ENCODE results near the gene TLE3.

The TLE3 gene

GRCh38 chr15:70095408-70096214 is 2.1 kb downstream of the TLE3 start:
- DNase-seq (ENCODE audit: low spot score), result peak; percentile 66
- TF ChIP-seq CTCF (IDR thresholded peaks at IDR 0.05; ENCODE audit: extremely low read depth, insufficient read depth, missing control alignments), result peak; percentile 6
- in situ Hi-C loops (cut with MboI; ENCODE audit: low pct_unique_long_range_greater_than_20kb, low sequenced_read_pairs, unreplicated experiment), result loop anchor here (25.0 kb wide), 1 partner anchor 358 kb away; no protein-coding TSS in a partner anchor

DNA sequence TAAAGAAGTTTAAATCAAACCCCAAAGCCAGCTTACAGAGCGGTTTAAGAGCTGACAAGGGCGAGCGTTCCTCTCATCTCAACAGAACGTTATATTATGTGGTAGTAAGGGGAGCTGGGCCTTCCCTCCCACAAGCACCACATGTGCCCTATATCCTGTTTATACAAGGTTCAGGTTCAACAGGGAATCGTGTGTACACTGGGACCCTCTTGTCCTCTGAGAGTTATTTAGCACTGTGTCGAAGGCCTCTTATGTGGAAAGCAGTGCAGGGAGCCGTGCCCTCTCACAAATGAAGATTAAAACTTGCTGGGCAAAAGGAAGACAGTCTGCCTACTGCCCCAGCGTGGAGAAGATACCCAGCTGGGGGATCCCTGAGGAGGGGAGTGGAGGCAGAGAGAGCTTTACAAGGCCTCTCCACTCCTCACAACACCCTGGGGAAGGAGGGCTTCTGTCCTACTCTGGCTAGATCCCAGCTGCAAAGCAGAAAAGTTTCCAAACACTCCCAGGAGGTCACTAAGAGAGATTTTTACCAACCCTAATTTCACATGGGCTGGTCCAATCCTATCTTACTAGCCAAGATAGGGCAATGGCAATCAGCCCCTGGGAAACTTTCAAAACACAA is 2.9 kb downstream of the TLE3 start:
- in situ Hi-C loops (cut with MboI; ENCODE audit: low pct_unique_long_range_greater_than_20kb, low sequenced_read_pairs, unreplicated experiment), result loop anchor here (25.0 kb wide), 1 partner anchor 358 kb away; no protein-coding TSS in a partner anchor
- TF ChIP-seq CTCF (IDR thresholded peaks at IDR 0.05; ENCODE audit: extremely low read depth, insufficient read depth, missing control alignments), result no peak
- no peak for DNase-seq (ENCODE audit: low spot score)

- no peak for TF ChIP-seq CTCF (IDR thresholded peaks at IDR 0.05; ENCODE audit: extremely low read depth, insufficient read depth, missing control alignments)
- DNase-seq (ENCODE audit: low spot score), result no peak
- in situ Hi-C loops (cut with MboI; ENCODE audit: low pct_unique_long_range_greater_than_20kb, low sequenced_read_pairs, unreplicated experiment), result loop anchor here (25.0 kb wide), 1 partner anchor 356 kb away; no protein-coding TSS in a partner anchor
Measured at GRCh38 chr15:70093481-70094319, 4.0 kb downstream of the TLE3 start.

DNA sequence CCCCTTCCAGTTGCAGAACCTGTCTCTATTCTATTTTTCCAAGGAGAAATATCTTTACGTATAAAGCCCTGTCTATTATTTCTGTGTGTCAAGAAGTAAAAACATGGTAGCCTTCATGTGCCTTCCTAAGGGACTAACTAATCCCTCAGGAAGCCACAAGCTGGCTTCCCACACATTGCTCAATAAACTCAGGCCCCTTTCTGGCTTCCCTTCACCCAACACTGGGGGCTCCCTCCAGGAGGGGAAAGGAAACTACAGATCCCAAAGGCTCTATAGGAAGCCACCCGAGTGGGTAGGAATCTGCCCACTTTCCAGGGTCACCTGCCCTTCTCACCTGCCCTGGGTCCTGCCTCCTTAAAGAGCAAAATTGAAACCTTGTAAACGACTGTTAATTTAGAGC is 4.6 kb downstream of the TLE3 start:
- no peak for TF ChIP-seq CTCF (IDR thresholded peaks at IDR 0.05; ENCODE audit: extremely low read depth, insufficient read depth, missing control alignments)
- no peak for DNase-seq (ENCODE audit: low spot score)
- in situ Hi-C loops (cut with MboI; ENCODE audit: low pct_unique_long_range_greater_than_20kb, low sequenced_read_pairs, unreplicated experiment), result loop anchor here (25.0 kb wide), 1 partner anchor 356 kb away; no protein-coding TSS in a partner anchor

GRCh38 chr15:70092464-70093027 is 5.2 kb downstream of the TLE3 start:
- DNase-seq (ENCODE audit: low spot score), result no peak
- in situ Hi-C loops (cut with MboI; ENCODE audit: low pct_unique_long_range_greater_than_20kb, low sequenced_read_pairs, unreplicated experiment), result loop anchor here (25.0 kb wide), 1 partner anchor 355 kb away; no protein-coding TSS in a partner anchor
- no peak for TF ChIP-seq CTCF (IDR thresholded peaks at IDR 0.05; ENCODE audit: extremely low read depth, insufficient read depth, missing control alignments)
